HT1080 (cell line): ENCODE results near the gene SPTLC3. TPM values are rescaled to one million over a fixed set of nuclear protein-coding genes. Genes with fewer than 3 reads are reported as not detected.

Source experiments
- DNase-seq: peaks from one replicate; pipeline ENCODE4 v3.0.0-alpha.2; 2015; ENCODE audit warnings: low read depth
- total RNA-seq: library from RNA; depleted of rRNA; stranded (reverse); fragments of >200 nt; shearing (Covaris generic); gene quantifications from 2 replicates; pipeline ENCODE4 v1.2.3, GENCODE V29; 2014

Gene SPTLC3
- total RNA-seq, 1 experiment from 2014 or later = 8.6 TPM

DNA sequence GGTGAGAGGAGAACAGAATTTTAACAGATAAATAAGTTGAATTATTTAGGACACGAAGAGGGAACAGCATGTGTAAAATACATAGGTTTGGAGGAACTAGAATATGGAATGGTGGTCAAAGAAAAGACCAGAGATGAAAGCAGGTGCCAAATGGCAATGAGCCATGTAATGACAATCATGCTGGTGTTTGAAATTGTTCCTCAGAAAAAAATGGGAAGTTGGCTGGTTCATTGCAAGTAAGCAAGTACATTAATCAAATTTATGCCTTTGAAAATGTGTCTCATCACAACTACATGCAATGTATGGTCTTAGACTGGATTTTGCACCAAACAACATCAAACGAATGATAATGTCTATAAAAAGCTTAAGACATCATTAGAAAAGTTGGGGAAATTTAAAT, 83.3 kb downstream of the SPTLC3 start:
- DNase-seq = no peak

DNA sequence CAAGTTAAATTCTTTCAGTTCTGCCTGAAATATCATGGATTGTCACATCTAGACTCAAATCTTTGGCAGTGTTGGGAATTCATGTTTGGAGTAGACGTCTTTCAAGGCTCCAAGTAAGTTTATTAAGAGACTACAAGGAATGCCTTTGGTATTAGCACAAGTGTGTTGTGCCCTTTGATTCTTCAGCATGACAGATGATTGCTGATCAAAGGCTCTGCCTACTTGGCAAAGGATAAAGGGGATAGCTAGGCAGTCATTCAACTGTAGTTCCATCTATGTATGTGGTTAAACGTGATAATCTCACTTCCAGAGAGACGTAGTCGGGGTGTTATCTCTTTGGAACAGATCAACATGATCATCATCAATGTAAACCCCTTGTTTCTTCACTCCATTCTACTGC, 86.2 kb downstream of the SPTLC3 start:
- no peak for DNase-seq

DNA sequence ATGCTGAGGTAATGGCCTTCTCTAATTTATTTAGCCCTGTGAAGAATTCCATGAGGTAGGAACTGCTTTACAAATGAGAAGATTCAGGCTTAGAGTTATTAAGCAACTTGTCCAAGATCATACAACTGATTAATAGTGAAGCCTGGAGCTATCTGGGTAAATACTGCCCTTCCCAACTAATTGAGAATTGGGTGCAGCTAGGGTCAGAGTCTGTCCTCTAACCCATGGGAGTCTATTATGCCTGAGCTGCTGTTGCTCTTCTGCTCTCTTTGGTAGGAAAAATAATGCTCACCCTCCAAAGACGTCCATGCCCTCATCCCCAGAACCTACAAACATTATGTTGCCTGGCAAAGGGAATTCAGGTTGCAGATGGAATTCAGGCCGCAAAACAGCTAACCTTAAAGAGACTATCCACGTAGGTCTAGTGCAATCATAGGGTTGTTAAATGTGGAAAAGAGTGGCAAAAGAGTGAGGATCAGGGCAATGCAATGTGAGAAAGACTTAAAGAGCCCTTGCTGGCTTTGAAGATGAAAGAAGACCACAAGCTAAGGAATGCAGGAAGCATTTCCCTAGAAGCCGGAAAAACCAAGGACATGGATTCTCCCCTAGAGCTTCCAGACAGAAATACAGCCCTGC, 90.1 kb downstream of the SPTLC3 start:
- DNase-seq = no peak

DNA sequence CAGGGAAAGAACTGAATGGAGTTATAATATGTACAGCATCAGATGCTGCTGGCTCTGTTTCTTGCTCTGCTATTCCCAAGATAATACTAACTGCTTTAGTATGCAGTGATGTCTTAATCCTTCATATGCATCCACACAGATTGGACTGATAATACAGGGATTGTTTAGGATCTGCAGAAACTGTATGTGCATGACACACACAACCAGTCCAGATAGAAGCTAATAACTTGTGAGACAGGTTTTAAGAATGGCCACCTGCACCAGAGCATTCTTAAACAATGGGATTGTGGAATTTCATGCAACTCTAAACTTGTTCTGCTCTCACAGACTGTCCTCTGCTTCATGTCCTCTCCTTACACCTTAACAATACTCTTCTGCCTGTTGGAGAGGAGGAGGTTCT, 90.9 kb downstream of the SPTLC3 start:
- DNase-seq = no peak

DNA sequence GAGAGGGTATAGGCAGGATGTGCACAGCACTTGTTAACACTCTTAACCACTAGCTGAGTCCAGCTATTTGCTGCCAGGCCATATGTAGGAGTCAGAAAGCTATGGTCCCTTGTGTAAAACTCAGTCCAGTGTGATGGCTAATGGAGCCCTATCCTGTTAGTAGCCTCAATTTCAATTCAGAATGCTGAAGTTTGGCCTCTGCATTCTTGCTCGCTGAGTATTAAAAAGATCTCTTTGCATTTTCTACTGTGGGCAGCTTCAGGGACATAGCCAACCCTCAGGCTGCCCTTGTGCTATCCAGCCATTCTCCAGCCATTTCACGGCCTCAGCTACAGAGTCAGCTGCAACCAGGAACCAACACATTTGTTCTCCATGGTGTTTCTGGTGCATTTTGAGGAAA, 92.5 kb downstream of the SPTLC3 start:
- DNase-seq = no peak

DNA sequence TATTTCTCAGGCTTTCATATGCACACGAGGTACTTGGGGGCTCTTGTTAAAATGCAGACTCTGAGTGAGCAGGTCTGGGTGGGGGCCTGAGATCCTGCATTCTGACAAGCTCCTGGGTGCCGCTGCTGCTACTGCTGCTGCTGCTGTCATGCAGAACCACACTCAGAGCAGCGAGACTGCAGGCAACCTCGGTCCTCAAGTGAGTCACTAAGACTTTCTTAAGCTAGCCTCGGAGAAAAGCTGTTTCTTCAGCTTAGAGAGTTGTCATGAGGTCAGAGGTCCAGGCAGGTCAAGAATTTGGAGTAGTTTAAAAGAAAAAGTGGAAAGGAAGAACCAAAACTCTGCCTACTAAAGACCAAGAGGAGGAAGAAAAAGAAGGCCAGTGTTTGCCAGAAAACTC, 92.9 kb downstream of the SPTLC3 start:
- DNase-seq = peak; percentile 51

DNA sequence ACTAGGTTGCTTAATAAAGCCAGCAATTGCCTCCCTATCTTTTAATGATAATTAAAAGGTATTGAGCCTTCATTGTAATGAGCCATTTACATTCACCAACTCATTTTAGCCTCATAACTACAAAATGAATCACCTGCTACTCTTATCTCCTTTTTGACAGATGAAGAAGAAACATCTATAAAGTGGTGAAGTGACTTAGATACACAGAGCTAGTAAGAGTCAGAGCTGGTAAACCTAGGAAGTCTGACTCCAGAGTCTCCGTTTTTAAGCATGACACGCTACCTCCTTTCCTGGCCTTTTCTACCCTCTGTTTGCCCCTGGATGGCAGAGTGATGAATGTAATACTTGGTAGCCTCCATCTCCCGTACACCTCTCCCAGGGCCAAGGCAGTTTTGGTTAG, 93.5 kb downstream of the SPTLC3 start:
- DNase-seq = no peak

DNA sequence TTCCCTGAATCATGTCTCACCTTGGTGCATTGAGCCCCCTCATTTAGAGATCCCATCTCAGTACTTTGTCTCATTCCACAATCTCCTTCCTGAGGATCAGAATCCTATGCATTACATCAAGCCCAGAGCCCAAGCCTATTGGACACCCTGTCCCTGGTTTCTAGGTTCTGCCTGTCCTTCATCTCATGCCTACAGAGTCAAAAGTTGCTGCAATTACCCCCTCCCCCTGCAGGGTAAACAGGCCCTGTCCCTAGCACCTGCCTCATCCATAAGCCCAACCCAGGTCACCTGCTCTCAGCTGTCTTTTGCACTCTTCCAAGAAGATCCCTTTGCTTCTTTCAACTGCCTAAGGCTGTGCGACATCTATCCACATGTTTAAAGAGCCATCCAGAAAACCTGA, 93.9 kb downstream of the SPTLC3 start:
- no peak for DNase-seq

DNA sequence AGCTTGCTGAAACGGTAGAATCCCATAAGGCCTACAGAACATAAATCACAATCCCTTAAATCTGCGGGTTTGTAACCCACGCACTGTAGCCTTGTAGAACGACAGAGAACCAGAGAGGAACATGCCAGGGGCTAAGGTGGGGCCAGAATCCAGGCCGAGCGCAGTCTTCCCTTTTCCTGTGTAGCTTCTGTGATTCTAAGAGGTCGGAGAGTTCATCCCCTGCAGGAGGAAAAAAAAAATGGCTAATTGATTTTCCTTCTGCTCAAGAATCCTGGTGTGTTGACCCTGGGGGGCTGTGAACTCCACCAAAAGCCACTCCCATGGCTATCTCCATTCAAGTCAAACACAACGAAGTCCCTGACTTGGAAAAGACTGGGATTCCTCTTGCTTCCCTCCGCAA, 96.3 kb downstream of the SPTLC3 start:
- no peak for DNase-seq

DNA sequence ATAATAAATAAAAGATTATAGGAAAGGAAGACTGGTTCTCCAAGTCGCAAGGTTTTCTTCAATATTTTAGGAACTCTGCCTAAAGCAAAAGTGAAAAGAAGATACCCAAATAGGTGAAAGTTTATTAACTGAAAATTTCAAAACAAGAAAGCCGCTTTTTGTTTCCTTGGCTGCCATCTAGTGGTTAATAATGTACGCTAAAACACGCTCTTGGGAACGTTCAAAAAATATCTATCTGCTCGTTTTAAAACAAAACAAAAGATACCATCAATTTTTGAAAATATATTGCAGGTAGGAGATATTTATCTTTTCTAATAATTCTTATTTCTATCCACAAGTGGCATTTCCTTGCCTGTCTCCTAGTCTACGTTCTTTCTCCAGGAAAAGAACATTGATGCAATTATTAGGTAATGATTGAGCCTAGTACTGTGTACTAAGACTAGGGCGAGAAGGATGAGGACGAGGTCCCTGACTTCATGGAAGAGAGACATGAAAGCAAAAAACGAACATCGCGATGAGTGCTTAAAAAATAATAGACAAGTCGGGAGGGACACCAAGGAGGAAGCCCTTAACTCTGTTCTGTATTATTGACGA, 97.2 kb downstream of the SPTLC3 start:
- DNase-seq = peak; percentile 35

DNA sequence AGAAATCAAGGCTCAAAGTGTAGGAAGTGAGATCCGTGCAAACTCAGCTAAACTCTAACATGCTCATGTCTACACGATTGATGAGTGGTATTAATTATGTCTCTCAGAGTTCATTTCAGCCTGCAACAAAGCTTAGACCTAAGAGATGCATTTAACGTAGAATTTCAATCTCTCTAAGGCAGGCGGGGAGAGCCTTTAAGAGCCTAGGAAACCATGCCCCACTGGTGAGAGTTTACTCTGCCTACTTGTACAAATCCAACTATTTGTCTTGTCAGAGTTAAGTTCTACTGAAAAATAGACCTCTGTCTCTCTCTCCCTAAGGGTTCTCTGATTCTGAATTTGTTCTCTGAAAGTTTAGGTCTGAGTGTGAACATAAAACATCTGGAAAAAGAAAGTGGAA, 100.9 kb downstream of the SPTLC3 start:
- DNase-seq = no peak

DNA sequence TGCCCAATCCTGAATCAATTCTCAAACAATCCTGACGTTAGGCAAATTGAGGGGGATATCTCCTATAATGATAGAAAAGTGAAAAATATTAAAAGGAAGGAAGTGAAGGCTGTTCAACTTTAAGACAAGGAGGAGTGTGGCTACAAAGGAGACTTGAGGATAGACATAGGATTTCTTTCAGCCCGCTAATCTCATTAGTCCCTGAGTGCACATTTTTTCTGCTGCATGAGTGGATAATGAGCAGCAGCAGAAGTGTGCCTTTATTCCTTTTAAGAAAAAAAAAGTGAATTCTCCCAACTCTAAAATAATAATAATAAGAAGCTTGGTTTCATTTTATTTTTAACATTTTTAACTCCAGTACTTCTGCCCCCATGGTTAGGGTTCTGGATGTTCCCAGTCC, 102.0 kb downstream of the SPTLC3 start:
- no peak for DNase-seq

DNA sequence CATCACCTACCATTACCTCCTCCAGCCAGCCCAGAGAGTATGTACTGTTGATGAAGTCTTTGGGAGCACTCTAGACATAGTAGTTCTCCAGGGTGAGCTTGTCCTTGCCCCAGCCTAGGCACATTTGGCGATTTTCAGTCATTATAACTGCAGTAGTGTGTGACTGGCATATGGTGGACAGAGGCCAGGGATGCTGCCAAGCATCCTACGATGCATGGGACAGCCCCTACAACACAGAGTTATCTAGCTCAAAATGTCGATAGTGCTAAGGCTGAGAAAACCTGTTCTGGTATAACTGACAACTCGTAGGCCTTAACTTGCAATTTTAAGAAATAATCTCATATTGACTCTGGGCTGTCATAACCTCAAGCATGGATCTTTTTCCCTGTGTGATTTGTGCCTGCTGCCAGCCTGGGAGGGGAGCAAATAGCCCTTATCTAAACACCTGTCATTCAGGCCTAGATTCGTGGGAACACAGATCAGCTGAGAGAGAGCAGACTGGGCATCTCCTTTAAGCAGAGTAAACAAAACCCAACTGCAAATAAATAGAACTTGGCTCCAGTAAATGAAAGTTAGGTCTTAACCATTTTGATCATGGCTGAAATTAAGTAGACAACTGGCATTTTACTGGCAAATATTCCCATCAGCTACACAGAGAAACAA, 102.6 kb downstream of the SPTLC3 start:
- no peak for DNase-seq

DNA sequence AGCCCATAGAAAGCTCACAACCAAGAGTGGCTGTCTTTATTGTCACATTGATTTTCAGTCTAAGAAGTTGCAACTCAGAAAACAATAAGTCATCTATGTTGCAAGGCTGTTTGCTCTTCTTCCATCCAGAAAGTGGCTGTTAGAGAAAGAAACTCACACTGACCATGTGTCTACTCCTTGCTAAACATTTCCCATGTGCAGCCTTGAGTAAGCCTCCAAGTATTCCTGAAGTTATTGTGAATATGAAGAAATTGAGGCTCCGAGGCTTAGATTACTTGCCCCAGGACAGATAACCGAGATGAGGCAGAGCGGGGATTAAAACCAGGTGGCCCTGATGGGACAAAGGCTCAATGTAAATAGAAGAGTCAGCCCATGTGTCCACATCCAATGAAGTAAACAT, 105.0 kb downstream of the SPTLC3 start:
- DNase-seq = no peak

DNA sequence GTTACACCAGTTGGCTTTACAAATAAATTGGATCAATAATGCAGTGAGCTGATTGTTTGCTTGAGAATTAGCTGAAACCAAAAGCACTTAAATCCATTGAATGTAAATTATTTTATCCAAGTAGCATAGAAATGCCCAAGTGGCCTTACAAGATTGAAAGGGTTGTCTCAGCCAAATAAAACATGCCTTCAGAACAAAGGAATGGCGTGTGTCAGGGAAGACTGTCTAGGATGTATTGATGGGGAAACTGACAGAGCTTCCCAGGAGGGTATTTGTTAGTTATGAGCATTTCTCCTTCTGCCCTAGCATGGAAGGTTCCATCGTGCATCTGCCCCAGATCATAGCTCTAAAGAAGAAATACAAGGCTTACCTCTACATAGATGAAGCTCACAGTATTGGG, 108.4 kb downstream of the SPTLC3 start:
- no peak for DNase-seq

DNA sequence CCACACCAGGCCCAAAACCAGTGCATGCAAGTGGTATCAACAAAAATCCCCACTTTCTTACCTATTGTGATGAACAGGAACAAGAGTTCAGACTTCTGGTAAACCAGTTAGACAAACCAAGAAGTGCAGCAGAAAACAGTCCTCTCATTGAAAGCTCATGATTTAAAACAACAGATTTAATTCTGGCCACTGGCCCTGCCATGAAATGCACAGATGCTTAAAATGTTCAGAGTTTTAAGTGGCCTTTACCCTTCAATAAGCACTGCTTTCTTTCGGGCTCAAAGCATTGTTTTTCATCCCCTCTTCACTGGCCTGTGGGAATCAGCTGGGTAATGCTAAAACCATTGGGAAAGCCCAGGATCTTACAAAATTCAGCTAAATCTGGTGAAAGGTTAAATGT, 109.9 kb downstream of the SPTLC3 start:
- no peak for DNase-seq

DNA sequence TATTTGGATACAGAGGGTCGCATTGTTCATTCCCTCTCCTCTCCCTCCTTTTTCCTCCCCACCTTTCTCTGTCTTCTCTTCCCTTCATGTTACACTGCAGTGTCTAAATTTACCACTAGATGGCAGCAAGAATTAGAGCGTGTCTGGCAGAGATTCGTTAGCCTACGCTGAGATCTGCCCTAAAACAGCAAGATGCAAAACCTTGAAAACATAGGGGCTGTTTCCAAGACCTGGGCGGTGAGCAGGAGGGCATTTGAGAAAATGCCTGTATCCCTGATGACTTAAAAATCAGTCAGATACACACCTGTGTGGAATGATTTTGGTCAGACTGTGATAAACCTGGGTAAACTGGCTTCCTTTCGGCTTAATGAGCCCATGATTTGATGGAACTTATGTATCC, 110.8 kb downstream of the SPTLC3 start:
- peak; percentile 49 for DNase-seq

DNA sequence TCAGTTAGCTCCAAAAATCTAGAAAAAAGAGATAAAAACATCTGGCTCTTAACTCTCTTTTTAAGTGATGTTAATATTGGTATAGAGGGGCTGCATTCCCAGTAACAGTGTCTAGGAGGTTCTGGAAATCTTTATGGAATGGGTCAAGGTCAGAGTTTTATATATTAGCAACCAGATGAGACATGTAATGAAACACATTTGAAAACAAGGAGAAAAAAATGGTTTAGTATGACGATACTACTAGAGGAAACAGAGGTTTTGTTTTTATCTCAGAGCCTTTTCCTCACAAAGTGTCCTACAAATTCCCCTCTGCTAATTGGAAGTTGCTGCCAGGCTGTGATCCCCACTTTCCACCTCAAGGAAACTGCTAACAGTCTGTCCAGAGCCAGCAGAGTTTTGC, 111.7 kb downstream of the SPTLC3 start:
- DNase-seq = no peak

DNA sequence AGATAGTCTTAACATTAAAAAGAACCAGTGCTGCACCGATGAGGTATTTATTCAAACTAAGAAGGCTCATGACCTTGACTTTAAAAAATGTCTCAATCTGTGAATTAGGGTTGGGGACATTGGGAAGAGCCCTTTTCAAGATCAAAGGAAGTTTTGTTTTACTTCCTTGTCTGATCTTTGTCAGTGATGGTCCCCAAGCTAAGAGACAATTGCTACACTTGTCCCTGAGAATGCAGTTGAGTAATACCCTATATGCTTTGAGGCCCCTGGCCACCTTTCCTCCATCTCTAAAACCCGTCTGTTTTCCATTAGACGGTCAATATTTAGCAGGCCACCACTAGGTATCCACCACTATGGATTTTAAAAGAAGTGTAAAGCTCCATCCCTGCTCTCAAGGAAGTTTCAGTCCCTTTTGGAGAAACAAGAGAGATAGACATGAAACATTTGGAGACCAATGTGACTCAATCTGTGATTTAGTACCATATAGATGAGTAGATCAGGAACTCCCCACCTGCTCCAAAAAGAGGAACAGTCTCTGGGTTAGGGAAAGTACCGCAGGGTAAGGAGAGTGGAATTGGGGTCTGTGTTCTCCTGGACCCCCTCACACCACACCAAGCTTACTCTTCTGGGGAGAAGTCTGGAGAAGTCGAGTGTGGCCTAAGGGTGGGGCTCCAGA, 113.2 kb downstream of the SPTLC3 start:
- no peak for DNase-seq

DNA sequence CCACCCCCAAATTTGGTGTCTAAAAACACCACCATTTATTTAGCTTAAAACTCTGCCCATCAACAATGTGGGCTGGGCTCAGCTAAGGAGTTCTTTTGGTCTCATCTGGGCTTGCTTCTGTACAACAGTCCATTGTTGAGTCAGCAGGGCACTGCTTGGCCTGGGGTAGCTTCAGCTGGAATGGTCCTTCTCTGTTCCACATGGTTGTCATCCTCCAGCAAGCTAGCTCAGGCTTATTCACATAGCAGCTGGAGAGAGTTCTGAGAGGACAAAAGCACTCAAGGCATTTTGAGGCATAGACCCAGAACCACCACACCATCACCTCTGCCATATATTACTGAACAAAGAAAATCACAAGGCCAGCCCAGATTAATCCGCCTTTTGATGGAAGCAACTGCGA, 116.7 kb downstream of the SPTLC3 start:
- DNase-seq = no peak

DNA sequence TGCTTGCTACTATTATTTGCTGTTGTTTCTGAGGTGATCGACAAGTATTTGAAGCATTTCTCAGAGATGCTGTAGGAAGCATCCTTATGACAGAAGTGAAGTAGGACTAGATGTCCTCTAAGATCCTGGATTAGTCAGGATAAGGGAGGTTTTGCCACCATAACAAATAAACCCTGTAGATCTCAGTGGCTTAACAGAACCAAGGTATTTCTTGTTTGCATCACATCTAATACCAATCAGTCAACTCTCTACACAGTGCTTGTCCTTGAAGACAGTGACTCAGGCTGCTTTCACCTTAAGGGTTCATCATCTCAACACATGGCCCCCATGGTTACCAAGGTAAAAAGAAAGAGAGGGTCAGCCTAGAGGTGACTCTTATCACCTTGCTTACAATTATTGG, 119.4 kb downstream of the SPTLC3 start:
- DNase-seq = no peak

DNA sequence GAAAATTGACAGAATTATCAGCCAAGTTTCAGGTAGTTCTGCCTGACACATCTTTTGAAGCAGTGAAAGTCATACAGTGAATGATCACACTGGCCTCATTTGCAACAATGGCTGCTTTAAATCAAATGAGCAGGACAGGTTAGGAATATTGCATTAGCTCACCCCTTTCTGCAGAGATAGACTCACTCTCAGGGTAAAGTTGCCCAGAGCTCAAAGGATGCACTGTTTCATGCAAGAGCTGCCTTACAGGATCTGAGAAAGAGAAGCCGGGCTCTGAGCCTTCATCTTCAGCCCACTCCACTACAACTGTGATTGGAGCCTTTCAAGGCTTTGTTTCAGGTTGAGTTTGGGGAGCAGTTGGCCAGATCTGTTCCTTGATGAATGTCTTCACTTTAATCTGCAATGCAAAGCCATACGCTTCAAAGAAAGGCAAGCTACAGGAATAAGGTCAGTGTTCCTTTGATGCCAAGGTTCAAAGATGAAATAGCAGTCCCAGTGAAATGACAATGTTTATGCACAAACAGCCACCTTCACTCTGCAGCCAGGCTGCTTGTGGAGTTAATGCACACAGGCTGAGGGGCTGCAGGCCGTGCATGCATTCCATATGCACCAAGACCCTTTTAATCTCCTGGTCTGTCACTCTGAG, 121.4 kb downstream of the SPTLC3 start:
- DNase-seq = no peak
